Measurements from ENCODE around the gene MAN2B2. TPM values are rescaled to one million over a fixed set of nuclear protein-coding genes. Genes with fewer than 3 reads are reported as not detected.
"Not testable (repeated sequence)": the region's sequence is repeated elsewhere in the genome, so short reads cannot be mapped to it uniquely, and the experiment has no call there.

The MAN2B2 gene
- total RNA-seq, 1 donor from 2014 or later: 35.1 TPM

- intact Hi-C loops (cut with micrococcal nuclease): no loop called here
These were observed 39.0 kb downstream of the MAN2B2 start for GRCh38 chr4:6613676-6614651.

GRCh38 chr4:6614701-6615230 lies 39.8 kb downstream of the MAN2B2 start:
- intact Hi-C loops (cut with micrococcal nuclease): no loop called here

GRCh38 chr4:6616087-6616995 lies 41.4 kb downstream of the MAN2B2 start:
- intact Hi-C loops (cut with micrococcal nuclease): no loop called here

GRCh38 chr4:6617246-6617645 lies 42.3 kb downstream of the MAN2B2 start:
- intact Hi-C loops (cut with micrococcal nuclease): no loop called here

GRCh38 chr4:6618386-6619115 lies 43.6 kb downstream of the MAN2B2 start:
- intact Hi-C loops (cut with micrococcal nuclease): no loop called here

GRCh38 chr4:6619116-6619465 lies 44.1 kb downstream of the MAN2B2 start:
- intact Hi-C loops (cut with micrococcal nuclease): no loop called here

GRCh38 chr4:6619466-6620255 lies 44.7 kb downstream of the MAN2B2 start:
- intact Hi-C loops (cut with micrococcal nuclease): no loop called here

- intact Hi-C loops (cut with micrococcal nuclease): no loop called here
These were observed 45.3 kb downstream of the MAN2B2 start for GRCh38 chr4:6620296-6620695.

- intact Hi-C loops (cut with micrococcal nuclease): no loop called here
These were observed 46.0 kb downstream of the MAN2B2 start for GRCh38 chr4:6620891-6621555.

- intact Hi-C loops (cut with micrococcal nuclease): no loop called here
These were observed 46.6 kb downstream of the MAN2B2 start for GRCh38 chr4:6621556-6621927.

- intact Hi-C loops (cut with micrococcal nuclease): no loop called here
These were observed 47.8 kb downstream of the MAN2B2 start for GRCh38 chr4:6622744-6623143.

- intact Hi-C loops (cut with micrococcal nuclease): no loop called here
These were observed 50.3 kb downstream of the MAN2B2 start for GRCh38 chr4:6625256-6625655.

- intact Hi-C loops (cut with micrococcal nuclease): no loop called here
These were observed 51.1 kb downstream of the MAN2B2 start for GRCh38 chr4:6626066-6626465.

- intact Hi-C loops (cut with micrococcal nuclease): no loop called here
These were observed 52.8 kb downstream of the MAN2B2 start for GRCh38 chr4:6627832-6628231.

GRCh38 chr4:6628484-6628883 lies 53.5 kb downstream of the MAN2B2 start:
- intact Hi-C loops (cut with micrococcal nuclease): not testable (repeated sequence)

- intact Hi-C loops (cut with micrococcal nuclease): no loop called here
These were observed 57.1 kb downstream of the MAN2B2 start for GRCh38 chr4:6632125-6632524.

GRCh38 chr4:6633091-6633906 lies 58.3 kb downstream of the MAN2B2 start:
- intact Hi-C loops (cut with micrococcal nuclease): no loop called here

GRCh38 chr4:6634746-6635145 lies 59.8 kb downstream of the MAN2B2 start:
- intact Hi-C loops (cut with micrococcal nuclease): no loop called here

- intact Hi-C loops (cut with micrococcal nuclease): no loop called here
These were observed 64.2 kb downstream of the MAN2B2 start for GRCh38 chr4:6639137-6639680.
